Neural cell (in vitro differentiated cells): ENCODE measurements around the gene ZFPM1. TPM values are rescaled to one million over a fixed set of nuclear protein-coding genes. Genes with fewer than 3 reads are reported as not detected.

ENCODE experiments used
- H2AFZ ChIP-seq: fragments of 200-600, 300-800 bp; sonication (generic), shearing (Covaris generic); 2 replicates; pipeline ENCODE4 v1.6.0; 2014; ENCODE audit warnings: low read depth, mild to moderate bottlenecking, antibody characterized with exemption, low read length, moderate library complexity
- H3F3A ChIP-seq: fragments of 200-600 bp; shearing (Covaris generic); 2 replicates; pipeline ENCODE4 v1.6.1; 2016; ENCODE audit warnings: mild to moderate bottlenecking, moderate library complexity, mixed read lengths, antibody characterized with exemption, low read length; ENCODE audit not compliant: insufficient read depth, poor library complexity, severe bottlenecking
- H3K27ac ChIP-seq: fragments of 200-600, 300-800 bp; sonication (generic), shearing (Covaris generic); 2 replicates; pipeline ENCODE4 v1.5.1; 2014; ENCODE audit warnings: mild to moderate bottlenecking, low read length, moderate library complexity
- H3K27me3 ChIP-seq: fragments of 300-800, 200-600 bp; sonication (generic), shearing (Covaris generic); 2 replicates; pipeline ENCODE4 v1.6.0; 2014; ENCODE audit warnings: mild to moderate bottlenecking, low read depth, low read length, moderate library complexity; ENCODE audit not compliant: insufficient read depth
- H3K36me3 ChIP-seq: fragments of 300-800, 200-600 bp; sonication (generic), shearing (Covaris generic); 2 replicates; pipeline ENCODE4 v1.5.1; 2014; ENCODE audit warnings: mild to moderate bottlenecking, antibody characterized with exemption, low read length, moderate library complexity; ENCODE audit not compliant: insufficient read depth
- H3K4me2 ChIP-seq: fragments of 300-800, 200-600 bp; sonication (generic), shearing (Covaris generic); 2 replicates; pipeline ENCODE4 v1.6.0; 2014; ENCODE audit warnings: mild to moderate bottlenecking, low read length
- H3K4me3 ChIP-seq: fragments of 300-800, 200-600 bp; sonication (generic), shearing (Covaris generic); 2 replicates; pipeline ENCODE4 v1.5.1; 2014; ENCODE audit warnings: mild to moderate bottlenecking, low read length, moderate library complexity
- H3K79me2 ChIP-seq: fragments of 200-600 bp; shearing (Covaris generic); replicated peaks from 2 replicates; pipeline ENCODE4 v1.6.0; 2014; ENCODE audit warnings: mild to moderate bottlenecking, low read length, moderate library complexity; ENCODE audit not compliant: insufficient read depth
- H3K9ac ChIP-seq: fragments of 300-800, 200-600 bp; sonication (generic), shearing (Covaris generic); 2 replicates; pipeline ENCODE4 v1.6.1; 2016; ENCODE audit warnings: mild to moderate bottlenecking, low read length, mixed read lengths
- H3K9me2 ChIP-seq: fragments of 200-600 bp; shearing (Covaris generic); 2 replicates; pipeline ENCODE4 v1.6.1; 2016; ENCODE audit warnings: mild to moderate bottlenecking, low read length, mixed read lengths; ENCODE audit not compliant: insufficient read depth
- H3K9me3 ChIP-seq: fragments of 200-600, 300-800 bp; sonication (generic), shearing (Covaris generic); 2 replicates; pipeline ENCODE4 v1.6.1; 2016; ENCODE audit warnings: mild to moderate bottlenecking, mixed run types, low read length, moderate library complexity, mixed read lengths
- H4K20me1 ChIP-seq: fragments of 200-600 bp; shearing (Covaris generic); 2 replicates; pipeline ENCODE4 v1.6.1; 2016; ENCODE audit warnings: mild to moderate bottlenecking, mixed run types; ENCODE audit not compliant: insufficient read depth
- CTCF ChIP-seq: fragments of 450-650 bp; IDR thresholded peaks from 2 replicates; pipeline ENCODE4 v1.5.1; 2014; ENCODE audit warnings: antibody characterized with exemption, mild to moderate bottlenecking, moderate library complexity; ENCODE audit not compliant: poor library complexity, severe bottlenecking
- EZH2 ChIP-seq: fragments of 200-600, 300-800 bp; shearing (Covaris generic), sonication (generic); IDR thresholded peaks from 2 replicates; pipeline ENCODE4 v1.6.1; 2014; ENCODE audit warnings: antibody characterized with exemption, low read length, borderline replicate concordance, mild to moderate bottlenecking; ENCODE audit not compliant: insufficient read depth, poor library complexity, severe bottlenecking
- MXI1 ChIP-seq: fragments of 450-650 bp; conservative IDR thresholded peaks from 2 replicates; pipeline ENCODE4 v1.6.1; 2014; ENCODE audit warnings: antibody characterized with exemption, mild to moderate bottlenecking; ENCODE audit not compliant: poor library complexity, severe bottlenecking
- RAD21 ChIP-seq: fragments of 450-650 bp; conservative IDR thresholded peaks from 2 replicates; pipeline ENCODE4 v1.6.1; 2014; ENCODE audit warnings: antibody characterized with exemption, mild to moderate bottlenecking, moderate library complexity
- REST ChIP-seq: IDR thresholded peaks from 2 replicates; pipeline ENCODE4 v1.6.1; 2012; ENCODE audit warnings: borderline replicate concordance
- SMC3 ChIP-seq: fragments of 450-650 bp; conservative IDR thresholded peaks from 2 replicates; pipeline ENCODE4 v1.6.1; 2014; ENCODE audit warnings: antibody characterized with exemption, mild to moderate bottlenecking, moderate library complexity; ENCODE audit not compliant: poor library complexity
- TAF1 ChIP-seq: IDR thresholded peaks from 2 replicates; pipeline ENCODE4 v1.6.1; 2012; ENCODE audit warnings: low read depth
- polyA plus RNA-seq: library from polyadenylated mRNA; depleted of rRNA; stranded (reverse); fragments of >200 nt; gene quantifications from 2 replicates; pipeline ENCODE4 v1.2.3, GENCODE V29; 2014

ZFPM1 gene
- polyA plus RNA-seq, 1 donor from 2014 or later = 0.41 TPM

- Histone ChIP-seq H3K4me3 (no peak overlapping the region), H4K20me1 (no peaks in the 10 kb centered on the region), H3K27ac (no peak overlapping the region), H3K9ac (no peak overlapping the region), H3K9me2 (no peaks in the 10 kb centered on the region), H3K36me3 (no peaks in the 10 kb centered on the region), H3K9me3 (no peaks in the 10 kb centered on the region), H3K4me2 (no peak overlapping the region), H3K79me2 (no peaks in the 10 kb centered on the region), H3K27me3 (peaks cover 22% of the 10 kb centered on the region), H2AFZ (no peak overlapping the region), H3F3A (no peaks in the 10 kb centered on the region)
- TF ChIP-seq EZH2 (no peak), SMC3 (no peak), REST (no peak), MXI1 (no peak), TAF1 (no peak), CTCF (no peak), RAD21 (no peak)
These were observed 5.7 kb downstream of the ZFPM1 start for GRCh38 chr16:88458773-88459235.

GRCh38 chr16:88459366-88460073 lies 6.4 kb downstream of the ZFPM1 start:
- Histone ChIP-seq H3K27me3 (peaks cover 15% of the 10 kb centered on the region), H3K9me3 (no peaks in the 10 kb centered on the region), H3K36me3 (no peaks in the 10 kb centered on the region), H3K9ac (no peak overlapping the region), H4K20me1 (no peaks in the 10 kb centered on the region), H3K9me2 (no peaks in the 10 kb centered on the region), H3F3A (no peaks in the 10 kb centered on the region), H2AFZ (no peak overlapping the region), H3K79me2 (no peaks in the 10 kb centered on the region), H3K27ac (no peak overlapping the region), H3K4me3 (no peak overlapping the region), H3K4me2 (no peak overlapping the region)
- no peak for TF ChIP-seq TAF1
